ENCODE measurements around the gene ATP6V1A.

ATP6V1A gene

GRCh38 chr3:113746548-113747282, at the start of gene ATP6V1A:
Gene ATP6V1A (plus strand): TSS chr3:113747035. CDS start chr3:113778754, 31,719 bp downstream.
- peak; percentile 80 for DNase-seq

GRCh38 chr3:113697500-113698090, 49.2 kb upstream of the ATP6V1A start:
- no peak for DNase-seq

- no peak for DNase-seq
These were observed 48.6 kb upstream of the ATP6V1A start for GRCh38 chr3:113698213-113698742.

GRCh38 chr3:113698956-113699355, 47.9 kb upstream of the ATP6V1A start:
- DNase-seq: no peak

GRCh38 chr3:113707835-113708234, 39.0 kb upstream of the ATP6V1A start:
- no peak for DNase-seq

- no peak for DNase-seq
These were observed 34.7 kb upstream of the ATP6V1A start for GRCh38 chr3:113712129-113712528.

GRCh38 chr3:113714702-113715101, 32.1 kb upstream of the ATP6V1A start:
- no peak for DNase-seq

GRCh38 chr3:113717308-113717707, 29.5 kb upstream of the ATP6V1A start:
- no peak for DNase-seq

GRCh38 chr3:113717818-113718217, 29.0 kb upstream of the ATP6V1A start:
- no peak for DNase-seq

- DNase-seq: no peak
These were observed 27.5 kb upstream of the ATP6V1A start for GRCh38 chr3:113719294-113719693.

- no peak for DNase-seq
These were observed 27.1 kb upstream of the ATP6V1A start for GRCh38 chr3:113719758-113720157.

GRCh38 chr3:113721636-113722035, 25.2 kb upstream of the ATP6V1A start:
- DNase-seq: no peak

- no peak for DNase-seq
These were observed 18.2 kb upstream of the ATP6V1A start for GRCh38 chr3:113728661-113729060.

- DNase-seq: no peak
These were observed 16.3 kb upstream of the ATP6V1A start for GRCh38 chr3:113730550-113730949.

GRCh38 chr3:113731694-113732093, 15.1 kb upstream of the ATP6V1A start:
- DNase-seq: no peak

GRCh38 chr3:113736548-113737089, 10.2 kb upstream of the ATP6V1A start:
- no peak for DNase-seq

GRCh38 chr3:113741086-113741485, 5.7 kb upstream of the ATP6V1A start:
- no peak for DNase-seq

- DNase-seq: no peak
These were observed 5.2 kb upstream of the ATP6V1A start for GRCh38 chr3:113741620-113742019.

- no peak for DNase-seq
These were observed 3.7 kb upstream of the ATP6V1A start for GRCh38 chr3:113743006-113743630.

- peak; percentile 62 for DNase-seq
These were observed 1.7 kb upstream of the ATP6V1A start for GRCh38 chr3:113744941-113745755.

- peak; percentile 62 for DNase-seq
These were observed 883 bp upstream of the ATP6V1A start, which contains the start of gene NAA50 for GRCh38 chr3:113745756-113746547. Gene NAA50 (minus strand): TSS chr3:113746249. CDS start chr3:113745949, 300 bp downstream.

Data from NCI-H526 treated with DMSO at 0.1 percent for 48 hours (cell line).